ENCODE measurements around the gene C16orf78.

Gene C16orf78

GRCh38 chr16:49437344-49437743 lies 63.7 kb downstream of the C16orf78 start:
- DNase-seq = no peak

DNA sequence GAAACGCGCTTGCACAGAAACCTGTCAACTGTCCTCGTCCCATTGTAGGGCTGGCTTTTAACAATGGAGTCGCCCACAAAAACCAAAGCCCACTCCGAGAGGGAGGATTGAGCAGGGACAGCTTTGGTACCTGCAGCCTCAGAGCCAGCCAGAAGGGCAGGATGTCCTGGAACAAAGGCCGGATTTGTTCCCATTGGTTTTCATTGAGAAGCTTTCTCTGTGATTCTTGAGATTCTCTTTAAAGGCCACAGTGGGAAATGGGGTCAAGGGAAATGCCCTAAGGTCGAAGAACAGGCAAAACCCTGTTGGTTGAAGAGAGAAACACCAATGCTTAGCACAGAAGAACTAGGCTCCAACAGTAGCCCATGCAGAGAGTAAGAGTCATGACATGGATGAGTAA lies 65.4 kb downstream of the C16orf78 start:
- no peak for DNase-seq

GRCh38 chr16:49439676-49440075 lies 66.1 kb downstream of the C16orf78 start:
- DNase-seq = no peak

DNA sequence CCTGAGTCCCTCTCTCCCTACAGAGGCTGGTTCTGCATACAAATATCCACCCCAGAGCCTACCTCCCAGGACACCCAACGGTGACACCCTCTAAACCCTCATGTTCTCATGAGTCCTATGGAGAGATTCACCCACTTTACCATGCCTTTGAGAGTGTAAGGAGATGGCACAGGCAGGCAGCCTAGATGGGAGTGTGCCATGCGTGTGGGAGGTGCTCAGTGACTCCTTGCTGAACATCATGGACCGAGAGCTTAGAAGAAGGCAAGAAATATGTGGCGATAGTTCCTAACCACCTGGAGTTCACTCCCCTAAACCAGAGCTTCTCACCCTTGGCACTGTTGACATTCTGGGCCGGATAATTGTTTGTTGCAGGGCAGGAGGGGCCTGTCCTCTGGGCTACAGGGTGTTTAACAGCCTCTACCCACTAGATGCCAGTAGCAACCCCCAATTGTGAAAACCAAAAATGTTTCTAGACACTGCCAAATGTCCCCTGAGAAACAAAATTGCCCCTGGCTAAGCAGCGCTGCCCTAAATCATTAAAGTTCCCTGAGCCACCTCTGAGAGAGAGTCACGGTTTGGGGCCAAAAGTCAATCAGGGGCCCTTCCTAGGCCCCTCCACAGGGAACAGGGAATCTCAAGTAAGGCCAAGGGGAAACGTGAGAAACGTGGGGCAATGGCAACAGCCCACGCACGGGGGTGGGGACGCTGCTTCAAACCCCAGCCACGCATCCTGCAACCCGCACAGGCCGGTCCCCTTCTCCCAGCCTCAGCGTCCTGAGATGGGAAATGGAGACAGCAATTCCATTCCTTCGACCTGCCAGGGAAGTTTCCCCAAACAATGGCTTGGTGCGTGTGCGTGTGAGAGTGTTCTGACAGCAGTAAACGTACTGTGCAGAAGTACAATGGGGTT lies 66.8 kb downstream of the C16orf78 start:
- no peak for DNase-seq

DNA sequence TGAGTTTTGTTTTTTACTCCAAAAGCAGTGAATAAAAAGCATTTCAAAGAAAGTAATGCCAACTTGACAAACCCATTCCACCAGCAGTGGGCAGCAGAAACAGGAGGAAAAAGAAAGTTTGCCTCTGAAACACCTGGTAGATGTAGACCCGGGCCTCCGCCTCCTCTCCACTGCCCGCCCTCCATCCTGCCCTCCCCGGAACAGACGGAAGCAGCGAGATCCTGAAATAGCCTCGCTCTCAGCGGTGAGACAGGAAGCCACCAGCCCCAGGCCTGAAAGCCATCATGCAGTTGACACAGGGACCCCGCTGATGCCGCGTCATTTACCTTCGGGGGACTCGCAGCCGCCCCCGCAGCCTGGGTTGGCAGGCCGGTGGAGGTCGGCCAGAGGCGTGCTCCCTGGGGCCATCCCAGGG lies 67.8 kb downstream of the C16orf78 start:
- no peak for DNase-seq

- no peak for DNase-seq
Measured at GRCh38 chr16:49442805-49443204, 69.2 kb downstream of the C16orf78 start.

DNA sequence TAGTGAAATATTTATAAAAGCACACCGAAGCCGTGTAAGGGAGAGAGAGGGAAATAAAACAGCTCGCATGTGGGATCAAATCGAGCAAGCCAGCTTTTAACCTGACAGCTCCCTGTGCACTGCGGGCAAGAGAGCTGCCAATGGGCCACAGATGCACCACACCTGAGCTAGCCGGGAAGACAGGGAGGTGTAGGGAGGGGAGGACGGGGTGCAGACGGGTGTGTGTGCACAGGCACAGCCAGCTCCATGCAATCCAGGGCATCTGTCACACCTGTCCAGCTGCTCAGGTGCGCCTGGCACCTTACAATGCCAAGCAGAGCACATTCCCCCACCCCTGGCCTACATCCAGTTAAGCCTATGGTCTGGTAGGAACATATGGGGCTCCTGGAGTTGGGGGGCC lies 70.0 kb downstream of the C16orf78 start:
- DNase-seq = no peak

- no peak for DNase-seq
Measured at GRCh38 chr16:49446805-49447204, 73.2 kb downstream of the C16orf78 start.

Data from NCI-H1930 (cell line).